Ovary (tissue), 9 donors: ENCODE measurements around the gene ETS1. TPM values are rescaled to one million over a fixed set of nuclear protein-coding genes. Genes with fewer than 3 reads are reported as not detected.

Experiments
- DNase-seq, 5 donors: peaks; one replicate each; pipeline ENCODE4 v3.0.0-alpha.2; 2019 to 2020
- H3K27ac ChIP-seq, 2 donors: fragments of 200-600 bp; one replicate each; pipeline versions ENCODE4 v1.5.1 to v1.8.0; 2019 to 2022
- H3K27me3 ChIP-seq: fragments of 200-600 bp; one replicate; pipeline ENCODE4 v1.8.0; 2022
- H3K36me3 ChIP-seq: fragments of 200-600 bp; sonication (generic); one replicate; pipeline ENCODE4 v1.5.1; 2019
- H3K4me1 ChIP-seq: one replicate; pipeline ENCODE4 v1.8.1; 2013; ENCODE audit warnings: mild to moderate bottlenecking, moderate library complexity; ENCODE audit not compliant: insufficient read depth
- H3K4me3 ChIP-seq: fragments of 200-600 bp; sonication (generic); one replicate; pipeline ENCODE4 v1.5.1; 2017
- H3K9me3 ChIP-seq, 2 donors: fragments of 200-600 bp in 1 of 2; sonication (generic) in 1 of 2; one replicate each; pipeline versions ENCODE4 v1.5.1 to v1.8.1; 2013 to 2019; ENCODE audit warnings: mild to moderate bottlenecking in 1 of 2, moderate library complexity in 1 of 2
- CTCF ChIP-seq, 3 donors: fragments of 450-650 bp in 2 of 3; fragments of 200-600 bp in 1 of 3; IDR thresholded peaks; one replicate each; pipeline versions ENCODE4 v1.5.1 to v1.8.0; 2016 to 2022; ENCODE audit warnings: antibody characterized with exemption in 3 of 3, mild to moderate bottlenecking in 1 of 3
- EP300 ChIP-seq: sonication (generic); formaldehyde crosslinking; IDR thresholded peaks from one replicate; pipeline ENCODE4 v1.6.1; 2017; ENCODE audit warnings: antibody characterized with exemption
- POLR2A ChIP-seq: fragments of 450-650 bp; IDR thresholded peaks from one replicate; pipeline ENCODE4 v1.6.1; 2017; ENCODE audit warnings: antibody characterized with exemption, mild to moderate bottlenecking, moderate library complexity
- WGBS, 3 donors: extraction: QIAGEN DNeasy Blood & Tissue Kit in 1 of 3; methylation state at CpG; one replicate each; pipeline versions ENCODE4 v1.1.5 to v1.1.7; 2013 to 2017; 5-methylcytosine and 5-hydroxymethylcytosine counted together
- intact Hi-C, 4 donors: fragments of 100-400 bp; cut with DNase I; formaldehyde crosslinking; loops; one replicate each; pipeline versions ENCODE4 v1.11.0 to v1.15.1; 2022 to 2023
- polyA plus RNA-seq, 2 donors: library from polyadenylated mRNA; stranded (reverse); fragments of 200-250 nt in 1 of 2; fragments of 350-450 nt in 1 of 2; fragmentation: Illumina TruSeq in 1 of 2; extraction: RNeasy Lipid Tissue Mini Kit (QIAGEN cat#74804) in 1 of 2; gene quantifications; one replicate each; pipeline ENCODE4 v1.2.3, GENCODE V29; 2013 to 2014
- total RNA-seq, 7 donors: library from RNA; depleted of rRNA in 2 of 7; stranded (reverse); fragments of >200 nt in 2 of 7; fragmentation: NEBNext Ultra II Directional in 3 of 7; extraction: Animal tissue kit (Norgen Biotek cat#: 25700) in 3 of 7; gene quantifications; one replicate each; pipeline versions ENCODE4 v1.1.0 to v1.2.4, GENCODE V29; 2016 to 2023
- donor health status: DM: no; HTN: no; CAD: no; lungs with moderate emphysema.
- donor health status: DM: no; HTN: no; CAD: no.
- donor health status: Bipolar disorder and iron deficiency.
- donor health status: DM: yes; HTN: yes; CAD: no.
- donor health status: DM: no; HTN: no; CAD: no.
- donor health status: DM: yes; HTN: yes; CAD: no.

Gene ETS1
- total and polyA plus RNA-seq, 9 donors: 24.4 to 68.0 (median 40.4) TPM

- Histone ChIP-seq H3K9me3 (no peaks in the 10 kb centered on the region), H3K4me3 (no peak overlapping the region), H3K27ac (peak overlapping the region in 1 of 2 donors; percentile 53), H3K4me1 (peaks cover 42% of the 10 kb centered on the region), H3K27me3 (no peaks in the 10 kb centered on the region), H3K36me3 (no peaks in the 10 kb centered on the region)
- intact Hi-C loops: no loop called here
- 18 to 28% (median 27%) methylated on average over 3 of the region's 3 CpGs for WGBS, 3 donors
- TF ChIP-seq CTCF (IDR thresholded peaks at IDR 0.05) (no peak), EP300 (no peak), POLR2A (no peak)
- DNase-seq: no peak
These were observed 91.1 kb downstream of the ETS1 start for GRCh38 chr11:128496249-128496648.

DNA sequence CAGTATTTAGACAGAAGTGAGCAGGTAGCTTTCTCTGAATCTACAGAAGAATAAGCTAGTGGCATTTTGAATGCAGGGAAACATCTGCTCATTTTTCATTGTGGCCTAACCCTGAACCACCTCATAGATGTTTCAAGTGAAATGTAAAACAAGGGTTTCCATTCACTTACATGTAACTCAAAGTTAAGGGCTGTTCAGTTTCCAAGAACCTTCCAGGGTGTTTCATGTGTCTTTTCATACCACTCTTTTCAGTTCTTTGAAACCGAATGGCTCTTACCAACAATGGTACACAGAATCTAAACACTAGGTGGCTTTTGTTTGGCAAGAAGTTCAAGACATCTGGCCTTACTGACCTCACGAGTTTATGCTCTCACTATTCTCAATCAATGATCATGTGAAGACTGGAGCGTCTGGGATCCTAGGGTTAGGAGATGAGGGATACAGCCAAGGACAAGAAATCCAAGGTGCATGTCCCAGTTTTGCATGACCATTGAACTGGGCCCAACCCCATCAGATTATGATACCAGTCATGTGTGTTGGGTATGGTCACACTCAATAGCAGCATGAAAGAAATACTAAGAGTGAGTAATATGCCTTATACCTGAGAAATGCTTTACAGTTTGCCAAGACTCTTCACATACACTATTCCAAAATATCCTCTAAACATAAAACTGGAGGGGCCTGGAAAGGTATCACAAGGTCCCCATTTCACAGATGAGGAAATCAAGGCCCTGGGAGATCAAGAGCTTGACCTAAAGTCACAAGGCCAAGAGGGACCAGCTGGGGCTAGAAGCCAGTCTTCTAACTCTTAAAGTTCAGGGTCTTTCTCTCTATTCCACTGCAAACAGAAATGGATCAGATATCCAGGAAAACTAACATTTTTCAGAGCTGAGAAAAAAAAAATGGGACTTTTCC is 92.7 kb downstream of the ETS1 start:
- DNase-seq: no peak
- H3K27ac ChIP-seq: no peak overlapping the region
- WGBS, 3 donors: 88 to 95% (median 92%) methylated on average over 3 of the region's 3 CpGs
- H3K36me3 ChIP-seq: no peaks in the 10 kb centered on the region
- TF ChIP-seq EP300 (no peak), CTCF (IDR thresholded peaks at IDR 0.05) (no peak), POLR2A (no peak)
- peaks cover 32% of the 10 kb centered on the region for H3K4me1 ChIP-seq
- H3K9me3 ChIP-seq: no peaks in the 10 kb centered on the region
- intact Hi-C loops: no loop called here
- H3K27me3 ChIP-seq: no peaks in the 10 kb centered on the region
- H3K4me3 ChIP-seq: no peak overlapping the region

GRCh38 chr11:128493570-128493965 is 93.8 kb downstream of the ETS1 start:
- Histone ChIP-seq H3K9me3 (no peaks in the 10 kb centered on the region), H3K27ac (no peak overlapping the region), H3K27me3 (no peaks in the 10 kb centered on the region), H3K36me3 (no peaks in the 10 kb centered on the region), H3K4me1 (peaks cover 27% of the 10 kb centered on the region), H3K4me3 (no peak overlapping the region)
- no peak for DNase-seq
- TF ChIP-seq POLR2A (no peak), CTCF (IDR thresholded peaks at IDR 0.05) (no peak), EP300 (no peak)
- intact Hi-C loops: no loop called here
- WGBS, 3 donors: 69 to 82% (median 77%) methylated on average over 2 of the region's 2 CpGs

- WGBS, 3 donors: 77 to 86% (median 81%) methylated on average over 5 of the region's 5 CpGs
- Histone ChIP-seq H3K4me1 (peaks cover 27% of the 10 kb centered on the region), H3K4me3 (no peak overlapping the region), H3K27me3 (no peaks in the 10 kb centered on the region), H3K9me3 (no peaks in the 10 kb centered on the region), H3K36me3 (no peaks in the 10 kb centered on the region), H3K27ac (no peak overlapping the region)
- intact Hi-C loops: no loop called here
- no peak for DNase-seq
- TF ChIP-seq CTCF (IDR thresholded peaks at IDR 0.05) (no peak), POLR2A (no peak), EP300 (no peak)
These were observed 94.3 kb downstream of the ETS1 start for GRCh38 chr11:128492903-128493569.
